Rectal smooth muscle tissue (tissue), 1 donor: Measurements from ENCODE around the gene TTLL10.
A peak's percentile ranks its signal among the peaks of the same experiment; 100 is the strongest.

Source experiments
- H3K27ac ChIP-seq: one replicate; pipeline ENCODE4 v1.7.0; 2013; ENCODE audit warnings: low read depth, low read length, inconsistent platforms
- H3K27me3 ChIP-seq: one replicate; pipeline ENCODE4 v1.7.0; 2013; ENCODE audit warnings: low read length; ENCODE audit not compliant: control insufficient read depth, insufficient read depth
- H3K36me3 ChIP-seq: one replicate; pipeline ENCODE4 v1.7.0; 2013; ENCODE audit warnings: low read length; ENCODE audit not compliant: control insufficient read depth, insufficient read depth
- H3K4me1 ChIP-seq: one replicate; pipeline ENCODE4 v1.7.0; 2013; ENCODE audit warnings: low read length; ENCODE audit not compliant: control insufficient read depth, insufficient read depth
- H3K4me3 ChIP-seq: one replicate; pipeline ENCODE4 v1.7.0; 2013; ENCODE audit warnings: low read length
- H3K9ac ChIP-seq: one replicate; pipeline ENCODE4 v1.7.0; 2013; ENCODE audit warnings: low read length

TTLL10 gene

DNA sequence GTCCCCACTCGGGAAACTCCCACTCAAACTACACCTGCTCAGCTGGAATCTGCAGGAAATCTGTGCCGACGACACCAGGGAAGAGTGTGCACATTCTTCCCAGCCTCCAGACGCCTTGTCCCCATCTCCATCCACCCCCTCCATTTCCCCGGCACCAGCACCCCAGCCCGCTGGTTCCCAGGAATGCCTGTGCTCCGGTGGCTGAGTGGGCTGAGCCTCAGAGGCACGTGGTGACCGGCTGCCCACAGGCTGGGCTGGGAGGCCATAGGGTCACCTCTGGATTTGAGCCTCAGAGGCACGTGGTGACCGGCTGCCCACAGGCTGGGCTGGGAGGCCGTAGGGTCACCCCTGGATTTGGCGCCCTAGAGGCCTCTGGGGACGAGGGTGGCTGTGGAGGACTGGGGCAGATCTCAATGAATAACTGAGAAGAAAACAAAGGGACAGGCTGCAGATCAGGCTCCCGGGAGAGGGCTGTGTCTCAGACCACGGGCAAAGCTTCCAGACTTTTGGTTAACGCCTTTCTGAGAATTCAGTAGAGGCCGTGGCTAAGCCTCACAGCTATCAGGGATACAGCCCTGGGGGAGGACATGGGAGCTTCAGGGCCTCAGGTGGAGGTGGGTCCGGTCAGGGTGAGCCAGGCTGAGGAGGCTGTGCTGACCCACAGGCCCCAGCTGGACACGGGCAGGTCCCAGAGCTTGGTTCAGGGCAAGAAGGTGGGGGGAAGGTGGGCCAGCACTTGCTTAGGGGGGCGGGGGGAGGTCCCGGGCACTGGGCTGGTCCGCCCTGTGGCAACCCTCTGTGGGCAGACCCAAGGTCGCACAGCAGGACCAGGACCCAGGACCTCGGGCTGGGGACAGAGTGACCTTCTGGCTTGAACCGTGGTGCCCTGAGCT lies 17.3 kb upstream of the TTLL10 start:
- H3K9ac ChIP-seq, result no peak overlapping the region
- no peak overlapping the region for H3K27ac ChIP-seq
- no peak overlapping the region for H3K4me3 ChIP-seq
- peaks cover 7% of the 10 kb centered on the region for H3K4me1 ChIP-seq
- no peaks in the 10 kb centered on the region for H3K36me3 ChIP-seq
- H3K27me3 ChIP-seq, result no peaks in the 10 kb centered on the region

GRCh38 chr1:1157033-1157365 lies 16.7 kb upstream of the TTLL10 start:
- no peak overlapping the region for H3K4me3 ChIP-seq
- H3K4me1 ChIP-seq, result peaks cover 7% of the 10 kb centered on the region
- H3K27me3 ChIP-seq, result no peaks in the 10 kb centered on the region
- no peaks in the 10 kb centered on the region for H3K36me3 ChIP-seq
- H3K9ac ChIP-seq, result no peak overlapping the region
- no peak overlapping the region for H3K27ac ChIP-seq

DNA sequence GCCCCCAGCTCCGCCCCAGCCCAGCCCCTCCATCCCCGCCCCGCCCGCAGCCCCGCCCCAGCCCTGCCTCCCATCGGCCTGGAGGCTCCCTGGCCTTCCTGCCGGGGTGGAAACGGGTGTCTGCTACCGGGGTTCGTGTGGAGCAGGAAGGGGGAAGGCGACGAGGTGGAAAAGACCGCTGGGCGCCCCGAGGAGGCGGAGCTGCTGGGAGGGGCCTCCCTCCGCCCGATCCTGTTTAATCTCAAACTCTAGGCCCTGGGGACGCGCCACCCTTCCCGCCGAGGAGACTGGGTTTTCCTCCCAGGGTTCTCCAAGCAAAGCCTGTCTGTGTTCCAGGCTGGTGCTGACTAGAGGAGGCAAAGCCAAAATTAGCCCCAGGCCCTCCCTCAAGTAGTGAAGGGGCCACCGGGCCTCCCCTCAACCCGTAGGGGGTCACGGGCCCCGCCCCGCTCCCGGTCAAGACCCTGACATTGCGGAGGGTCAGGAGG lies 16.2 kb upstream of the TTLL10 start:
- Histone ChIP-seq H3K4me1 (peaks cover 7% of the 10 kb centered on the region), H3K27me3 (no peaks in the 10 kb centered on the region), H3K9ac (peak overlapping the region; percentile 93), H3K27ac (peak overlapping the region; percentile 91), H3K4me3 (peak overlapping the region; percentile 85), H3K36me3 (no peaks in the 10 kb centered on the region)

DNA sequence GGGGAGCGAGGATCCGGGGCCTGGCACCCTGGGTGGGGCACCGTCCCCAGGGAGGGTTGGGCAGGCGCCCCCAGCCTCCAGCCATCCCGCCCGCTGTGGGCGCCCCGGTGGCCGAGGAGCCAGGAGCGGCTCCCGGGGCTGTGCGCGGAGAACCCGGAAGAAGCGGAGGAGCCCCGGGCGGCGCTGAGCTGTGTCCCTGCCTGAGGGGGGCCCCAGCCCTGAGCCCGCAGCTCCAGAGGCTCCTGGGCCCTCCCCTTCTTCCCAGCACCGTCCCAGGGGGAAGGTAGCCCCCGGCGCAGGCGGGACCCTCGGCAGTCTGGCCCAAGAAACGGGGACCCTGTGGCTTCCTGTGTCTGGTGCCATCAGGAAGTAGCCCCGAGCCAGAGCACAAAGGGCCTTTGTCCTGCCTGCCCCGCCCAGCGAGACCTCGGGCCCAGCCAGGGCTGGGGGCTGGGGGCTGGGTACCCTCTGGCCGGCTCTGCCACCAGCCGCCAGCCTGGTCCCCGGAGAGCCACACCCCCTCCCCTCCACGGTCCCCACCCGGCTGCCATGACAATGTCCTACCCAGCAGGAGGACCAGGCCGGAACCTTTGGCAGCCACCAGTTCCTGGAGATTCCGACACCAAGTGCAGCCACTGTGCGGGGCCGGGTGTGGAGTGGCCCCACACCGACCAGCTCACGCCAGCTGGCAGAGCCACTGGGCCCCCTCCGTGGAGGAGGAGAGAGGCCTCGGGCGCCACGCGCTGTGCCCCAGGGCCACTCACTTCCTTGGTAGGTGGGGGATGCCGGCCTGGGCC lies 15.6 kb upstream of the TTLL10 start:
- peak overlapping the region; percentile 93 for H3K9ac ChIP-seq
- peaks cover 7% of the 10 kb centered on the region for H3K4me1 ChIP-seq
- no peaks in the 10 kb centered on the region for H3K36me3 ChIP-seq
- H3K4me3 ChIP-seq, result peak overlapping the region; percentile 85
- H3K27me3 ChIP-seq, result peaks cover 3% of the 10 kb centered on the region
- H3K27ac ChIP-seq, result peak overlapping the region; percentile 91

DNA sequence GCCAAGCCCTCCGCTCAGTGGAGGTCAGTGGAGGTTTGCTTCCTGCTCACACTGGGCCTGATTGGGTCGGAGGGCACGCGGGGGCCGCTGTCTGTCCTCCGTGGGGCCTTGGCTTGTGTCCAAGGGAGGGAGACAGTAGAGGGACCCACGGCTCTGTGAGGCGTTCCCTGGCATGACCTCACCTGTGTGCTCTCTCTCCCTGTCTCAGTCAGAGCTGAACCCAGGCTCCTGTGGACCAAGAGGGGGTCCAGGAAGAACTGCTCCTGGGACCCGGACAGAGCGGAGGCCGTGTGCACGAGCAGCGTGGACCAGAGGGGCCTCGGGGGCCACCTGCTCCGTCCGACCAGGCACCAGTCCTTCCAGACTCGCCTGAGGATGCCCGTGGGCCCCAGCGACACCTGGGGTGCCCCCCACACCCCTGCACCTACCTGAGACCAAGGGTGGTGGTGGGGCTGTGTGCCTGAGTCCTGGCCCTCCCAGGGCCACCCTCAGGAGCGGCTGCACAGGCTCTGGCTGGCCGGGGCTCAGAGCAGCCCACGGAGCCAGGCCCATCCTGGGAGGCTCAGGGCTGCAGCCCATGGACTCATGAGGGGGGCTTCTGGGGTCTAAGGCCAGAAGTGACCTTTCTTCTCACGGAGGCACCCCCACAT lies 13.3 kb upstream of the TTLL10 start:
- Histone ChIP-seq H3K36me3 (no peaks in the 10 kb centered on the region), H3K4me3 (no peak overlapping the region), H3K9ac (no peak overlapping the region), H3K27me3 (peaks cover 3% of the 10 kb centered on the region), H3K27ac (no peak overlapping the region), H3K4me1 (peaks cover 7% of the 10 kb centered on the region)

DNA sequence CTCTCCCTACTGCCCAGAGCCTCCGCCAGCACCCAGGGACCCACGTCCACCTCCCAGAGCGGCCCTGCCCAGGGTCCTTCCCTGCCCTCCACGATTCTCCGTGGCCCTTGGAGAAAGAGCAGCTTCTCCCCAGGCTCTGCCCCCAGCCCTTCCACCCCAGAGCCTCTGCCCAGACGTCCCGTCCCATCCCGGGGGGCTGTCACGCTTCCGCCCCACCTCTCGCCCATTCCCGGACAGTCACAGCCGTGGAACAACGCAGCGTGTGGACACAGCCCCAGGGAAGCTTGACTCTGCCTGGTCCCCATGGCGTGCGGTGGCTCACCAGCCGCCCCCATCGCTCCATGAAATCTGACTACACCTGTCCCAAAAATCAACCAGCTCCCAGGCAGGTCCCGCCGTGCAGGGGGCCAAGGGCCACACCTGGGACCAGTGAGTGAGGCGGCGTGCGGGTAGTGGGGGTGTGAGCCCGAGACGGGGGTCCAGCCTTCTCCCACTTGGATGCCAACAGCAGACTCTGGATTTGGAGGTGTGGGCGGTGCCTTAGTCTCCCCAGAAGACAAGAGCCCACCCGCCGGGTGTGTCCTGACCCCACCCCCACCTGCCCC lies 12.5 kb upstream of the TTLL10 start:
- Histone ChIP-seq H3K36me3 (no peaks in the 10 kb centered on the region), H3K4me1 (peaks cover 7% of the 10 kb centered on the region), H3K4me3 (no peak overlapping the region), H3K27me3 (peaks cover 8% of the 10 kb centered on the region), H3K9ac (no peak overlapping the region), H3K27ac (no peak overlapping the region)

- H3K9ac ChIP-seq, result no peak overlapping the region
- H3K4me3 ChIP-seq, result no peak overlapping the region
- H3K4me1 ChIP-seq, result peaks cover 7% of the 10 kb centered on the region
- H3K27ac ChIP-seq, result no peak overlapping the region
- peaks cover 8% of the 10 kb centered on the region for H3K27me3 ChIP-seq
- H3K36me3 ChIP-seq, result no peaks in the 10 kb centered on the region
Observed at GRCh38 chr1:1161683-1162079, 12.0 kb upstream of the TTLL10 start.

DNA sequence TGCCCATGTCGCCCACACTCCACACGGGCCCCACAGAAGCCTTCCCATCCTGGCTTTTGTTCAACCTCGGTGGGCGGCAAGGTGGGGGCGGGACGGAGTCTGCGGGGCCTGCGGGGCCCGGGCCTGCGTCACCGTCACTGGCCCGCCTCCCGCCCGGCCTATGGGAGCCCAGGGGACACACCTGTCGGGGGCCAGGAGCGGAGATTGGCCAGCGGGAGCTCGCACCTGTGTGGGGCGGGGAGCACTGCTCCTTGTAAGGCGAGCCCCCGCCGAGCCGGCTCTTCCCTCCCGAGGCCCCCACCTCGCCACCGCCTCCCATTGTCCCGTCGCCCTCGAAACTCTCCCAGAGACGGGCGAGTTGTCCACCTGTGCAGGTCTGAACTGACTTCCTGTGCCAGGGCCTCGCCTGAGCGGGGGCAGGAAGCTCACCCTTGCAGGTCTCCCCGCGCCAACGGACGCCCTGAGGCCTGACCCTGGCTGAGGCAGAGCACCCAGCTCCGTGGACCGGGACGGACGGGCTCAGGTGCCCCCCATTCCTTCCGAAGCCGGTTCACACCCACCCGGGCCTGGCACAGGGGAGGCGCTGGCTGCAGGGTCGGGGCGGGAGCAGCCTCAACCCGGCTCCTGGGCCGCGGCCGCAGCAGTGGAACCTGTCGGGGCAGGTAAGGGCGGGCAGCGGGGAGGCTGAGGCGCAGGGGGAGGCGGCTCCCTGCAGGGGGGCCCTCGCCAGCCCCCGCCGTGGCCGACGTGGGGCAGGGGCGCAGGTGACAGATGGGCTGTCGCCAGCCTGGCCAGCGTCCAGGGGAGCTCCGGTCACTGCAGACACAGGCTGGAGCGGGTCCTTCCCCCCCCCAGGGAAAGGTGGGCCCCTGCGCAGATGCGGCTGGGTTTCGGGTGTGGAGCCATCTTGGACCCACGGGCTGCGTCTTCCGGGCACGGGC lies 10.8 kb upstream of the TTLL10 start:
- Histone ChIP-seq H3K4me1 (peaks cover 7% of the 10 kb centered on the region), H3K36me3 (no peaks in the 10 kb centered on the region), H3K27me3 (peaks cover 8% of the 10 kb centered on the region), H3K9ac (peak overlapping the region; percentile 59), H3K27ac (no peak overlapping the region), H3K4me3 (peak overlapping the region; percentile 56)

- Histone ChIP-seq H3K4me3 (peak overlapping the region; percentile 56), H3K27ac (no peak overlapping the region), H3K4me1 (peaks cover 2% of the 10 kb centered on the region), H3K36me3 (no peaks in the 10 kb centered on the region), H3K27me3 (peaks cover 8% of the 10 kb centered on the region), H3K9ac (peak overlapping the region; percentile 45)
Observed at GRCh38 chr1:1163538-1164070, 10.1 kb upstream of the TTLL10 start.

DNA sequence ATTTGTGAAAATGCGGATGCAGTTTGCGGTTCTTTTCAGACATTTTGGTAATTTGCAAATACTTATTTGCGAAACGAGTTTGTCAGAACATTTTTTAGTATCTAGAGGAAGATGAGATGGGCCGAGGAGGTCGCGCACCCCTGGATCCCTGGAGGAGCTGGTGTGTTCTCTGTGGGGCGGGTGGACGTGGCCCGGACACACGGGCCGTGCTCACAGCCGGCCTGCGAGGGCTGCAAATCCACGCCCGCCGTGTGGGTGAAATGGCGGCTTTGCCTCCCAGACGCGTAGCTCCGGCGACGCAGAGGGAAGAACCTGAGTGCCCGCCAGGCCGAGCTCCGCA lies 9.3 kb upstream of the TTLL10 start:
- Histone ChIP-seq H3K4me3 (peak overlapping the region; percentile 56), H3K36me3 (no peaks in the 10 kb centered on the region), H3K27me3 (peaks cover 8% of the 10 kb centered on the region), H3K4me1 (no peaks in the 10 kb centered on the region), H3K9ac (peak overlapping the region; percentile 4), H3K27ac (no peak overlapping the region)

- Histone ChIP-seq H3K4me3 (peak overlapping the region; percentile 56), H3K9ac (no peak overlapping the region), H3K4me1 (no peaks in the 10 kb centered on the region), H3K36me3 (no peaks in the 10 kb centered on the region), H3K27ac (no peak overlapping the region), H3K27me3 (peaks cover 9% of the 10 kb centered on the region)
Observed at GRCh38 chr1:1164701-1165451, 8.8 kb upstream of the TTLL10 start.
